HG03457 (cell line): ENCODE measurements around the gene CTNNA1.

ENCODE experiments used
- ATAC-seq: cut with Tn5 transposase; IDR thresholded peaks from one replicate; pipeline ENCODE4 v1.9.1; 2021; ENCODE audit warnings: moderate number of reproducible peaks; ENCODE audit not compliant: unreplicated experiment

CTNNA1 gene

GRCh38 chr5:138926688-138927448 lies 173.6 kb downstream of the CTNNA1 start:
- ATAC-seq: no peak

GRCh38 chr5:138927544-138927943 lies 174.3 kb downstream of the CTNNA1 start:
- no peak for ATAC-seq

GRCh38 chr5:138927979-138928378 lies 174.8 kb downstream of the CTNNA1 start:
- ATAC-seq: no peak

GRCh38 chr5:138929571-138929955 lies 176.3 kb downstream of the CTNNA1 start:
- ATAC-seq: no peak

GRCh38 chr5:138930371-138931097 lies 177.3 kb downstream of the CTNNA1 start:
- ATAC-seq: no peak

- no peak for ATAC-seq
These were observed 179.1 kb downstream of the CTNNA1 start for GRCh38 chr5:138932171-138932810.

GRCh38 chr5:138933522-138934290 lies 180.5 kb downstream of the CTNNA1 start:
- ATAC-seq: no peak

- no peak for ATAC-seq
These were observed 181.7 kb downstream of the CTNNA1 start for GRCh38 chr5:138934971-138935370.

GRCh38 chr5:138935466-138935865 lies 182.2 kb downstream of the CTNNA1 start:
- ATAC-seq: no peak

- ATAC-seq: no peak
These were observed 183.2 kb downstream of the CTNNA1 start for GRCh38 chr5:138936225-138936967.

- ATAC-seq: no peak
These were observed 183.7 kb downstream of the CTNNA1 start for GRCh38 chr5:138936968-138937345.

- no peak for ATAC-seq
These were observed 184.5 kb downstream of the CTNNA1 start for GRCh38 chr5:138937392-138938387.

- no peak for ATAC-seq
These were observed 185.3 kb downstream of the CTNNA1 start for GRCh38 chr5:138938526-138938925.

- no peak for ATAC-seq
These were observed 188.8 kb downstream of the CTNNA1 start for GRCh38 chr5:138942066-138942465.

- no peak for ATAC-seq
These were observed 189.6 kb downstream of the CTNNA1 start for GRCh38 chr5:138942861-138943260.

GRCh38 chr5:138943599-138944173 lies 190.5 kb downstream of the CTNNA1 start:
- ATAC-seq: no peak

GRCh38 chr5:138944527-138945322 lies 191.5 kb downstream of the CTNNA1 start:
- ATAC-seq: no peak
